HG03060 (cell line): ENCODE data around the gene MSMP.

ENCODE experiments used
- ATAC-seq: cut with Tn5 transposase; IDR thresholded peaks from one replicate; pipeline ENCODE4 v1.9.1; 2021; ENCODE audit warnings: low read depth, moderate number of reproducible peaks; ENCODE audit not compliant: unreplicated experiment

Gene MSMP

GRCh38 chr9:35771943-35772342 lies 17.9 kb upstream of the MSMP start:
- ATAC-seq, result no peak

- ATAC-seq, result no peak
These were observed 17.5 kb upstream of the MSMP start for GRCh38 chr9:35771534-35771933.

- no peak for ATAC-seq
These were observed 17.0 kb upstream of the MSMP start for GRCh38 chr9:35771075-35771433.

- no peak for ATAC-seq
These were observed 15.7 kb upstream of the MSMP start for GRCh38 chr9:35769763-35770162.

- ATAC-seq, result no peak
These were observed 13.4 kb upstream of the MSMP start for GRCh38 chr9:35767458-35767857.

GRCh38 chr9:35766997-35767396 lies 12.9 kb upstream of the MSMP start:
- no peak for ATAC-seq

- ATAC-seq, result no peak
These were observed 9.7 kb upstream of the MSMP start for GRCh38 chr9:35763803-35764202.

- no peak for ATAC-seq
These were observed 9.1 kb upstream of the MSMP start for GRCh38 chr9:35763181-35763580.

GRCh38 chr9:35760651-35761050 lies 6.6 kb upstream of the MSMP start:
- ATAC-seq, result no peak

GRCh38 chr9:35759795-35760194 lies 5.7 kb upstream of the MSMP start:
- no peak for ATAC-seq

GRCh38 chr9:35758475-35759050 lies 4.5 kb upstream of the MSMP start:
- no peak for ATAC-seq

- ATAC-seq, result no peak
These were observed 3.8 kb upstream of the MSMP start for GRCh38 chr9:35757892-35758275.

- ATAC-seq, result no peak
These were observed 3.3 kb upstream of the MSMP start for GRCh38 chr9:35757226-35757891.

- no peak for ATAC-seq
These were observed 2.5 kb upstream of the MSMP start for GRCh38 chr9:35756275-35757225.

- ATAC-seq, result no peak
These were observed 995 bp upstream of the MSMP start for GRCh38 chr9:35755071-35755470.

- no peak for ATAC-seq
These were observed 610 bp downstream of the MSMP start for GRCh38 chr9:35753466-35753865.

GRCh38 chr9:35750256-35750531 lies 3.9 kb downstream of the MSMP start:
- no peak for ATAC-seq

GRCh38 chr9:35749515-35750255 lies 4.4 kb downstream of the MSMP start:
- ATAC-seq, result no peak

GRCh38 chr9:35748858-35749514 lies 5.1 kb downstream of the MSMP start, which contains the start of the genes GBA2 and RGP1:
GBA2 (minus strand) TSS chr9:35749228; CDS start chr9:35748704, 524 bp downstream.
RGP1 (plus strand) TSS chr9:35749287; CDS start chr9:35749756, 469 bp downstream.
- ATAC-seq, result no peak

- no peak for ATAC-seq
These were observed 5.7 kb downstream of the MSMP start for GRCh38 chr9:35748242-35748857.
